Measurements from ENCODE around the gene GIPC3.
A peak's percentile ranks its signal among the peaks of the same experiment; 100 is the strongest.
"Not testable (repeated sequence)": the region's sequence is repeated elsewhere in the genome, so short reads cannot be mapped to it uniquely, and the experiment has no call there.

The GIPC3 gene

GRCh38 chr19:3551792-3552095 lies 33.5 kb upstream of the GIPC3 start:
- no peak for DNase-seq

- no peak for DNase-seq
Observed at GRCh38 chr19:3554254-3555083, 30.8 kb upstream of the GIPC3 start.

- DNase-seq, result no peak
Observed at GRCh38 chr19:3555653-3556422, 29.4 kb upstream of the GIPC3 start.

DNA sequence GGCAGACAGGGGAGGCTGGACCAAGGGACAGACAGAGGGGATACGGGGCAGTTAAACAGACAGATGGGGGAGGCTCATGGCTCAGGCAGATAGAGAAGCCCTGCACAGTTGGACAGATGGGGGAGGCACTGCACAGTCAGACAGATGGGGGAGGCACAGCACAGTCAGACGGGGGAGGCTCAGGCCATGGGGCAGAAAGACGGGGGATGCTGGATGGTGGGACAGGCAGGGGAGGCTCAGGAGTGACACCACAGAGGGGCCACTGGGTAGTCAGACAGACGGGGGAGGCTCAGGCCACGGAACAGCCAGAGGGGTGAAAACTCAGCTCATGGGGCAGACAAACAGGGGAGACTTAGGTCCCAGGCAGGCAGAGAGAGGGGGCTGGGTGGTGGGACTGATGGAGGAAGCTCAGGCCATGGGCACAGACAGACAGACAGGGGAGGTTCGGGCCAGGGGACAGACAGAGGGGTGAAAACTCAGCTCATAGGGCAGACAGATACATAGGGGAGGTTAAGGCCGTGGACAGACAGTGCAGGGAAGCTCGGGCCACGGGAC lies 28.8 kb upstream of the GIPC3 start:
- DNase-seq, result no peak

DNA sequence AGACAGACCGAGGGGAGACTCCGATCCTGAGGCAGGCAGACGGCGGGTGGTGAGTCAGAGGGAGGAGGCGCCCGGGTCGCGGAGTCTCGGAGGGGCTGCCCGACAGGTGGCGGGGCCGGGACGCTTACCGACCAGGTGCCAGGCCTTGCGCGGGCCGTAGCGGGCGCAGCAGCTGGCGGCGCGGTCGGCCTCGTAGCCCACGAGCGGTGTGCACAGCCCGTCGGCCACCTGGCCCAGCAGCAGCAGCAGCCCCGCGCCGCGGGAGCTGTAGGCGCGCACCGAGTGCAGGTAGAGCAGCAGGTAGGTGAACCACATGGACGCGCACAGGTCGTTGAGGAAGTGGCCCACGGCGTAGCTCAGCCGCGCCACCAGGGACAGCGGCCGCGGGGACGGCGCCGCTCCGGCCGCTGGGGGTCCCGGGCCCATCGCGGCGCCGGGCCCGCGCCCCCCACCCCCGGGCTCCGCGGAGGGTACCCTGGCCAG lies 28.3 kb upstream of the GIPC3 start:
- no peak for DNase-seq

DNA sequence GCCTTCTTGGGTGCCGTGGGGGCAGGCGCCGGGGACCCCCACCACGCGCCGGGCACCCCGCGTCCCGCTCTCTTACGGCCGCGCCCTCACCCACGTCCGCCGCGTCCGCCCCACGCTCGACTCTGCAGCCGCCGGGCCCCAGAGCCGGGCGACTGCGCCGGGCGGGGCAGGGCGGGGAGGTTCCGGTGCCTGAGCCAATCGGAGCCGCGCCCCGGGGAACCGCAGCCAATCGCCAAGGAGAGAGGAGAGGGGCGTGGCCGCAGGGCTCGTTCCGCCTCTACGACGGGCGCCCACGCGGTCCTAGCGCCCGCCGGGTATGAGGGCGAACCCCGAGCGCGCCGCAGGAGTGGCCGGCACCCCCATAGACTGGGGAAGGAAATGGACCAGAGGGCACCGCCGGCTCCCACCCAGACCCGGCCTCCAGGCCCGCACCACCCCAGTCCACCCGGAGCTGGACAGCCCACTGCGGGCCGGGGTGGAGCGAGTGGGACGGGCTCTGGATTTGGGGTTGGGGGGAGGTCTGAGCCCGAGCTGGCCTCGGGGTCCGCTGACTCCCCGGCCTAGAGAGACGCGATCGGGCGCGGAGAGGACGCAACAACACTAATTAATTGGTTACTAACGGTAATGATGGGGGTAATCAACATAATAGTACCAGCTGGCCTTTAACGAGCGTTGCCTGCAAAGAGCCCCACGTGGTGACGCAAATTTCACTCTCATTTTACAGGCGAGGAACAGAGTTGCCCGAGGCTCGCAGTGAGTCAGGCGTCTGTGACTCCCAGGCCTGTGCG lies 27.6 kb upstream of the GIPC3 start, which contains the start of gene MFSD12:
Gene MFSD12, minus strand, starts transcription at position 126 of the 788 bp plus-strand sequence. CDS start 183 bp downstream, outside the sequence.
- peak; percentile 83 for DNase-seq

DNA sequence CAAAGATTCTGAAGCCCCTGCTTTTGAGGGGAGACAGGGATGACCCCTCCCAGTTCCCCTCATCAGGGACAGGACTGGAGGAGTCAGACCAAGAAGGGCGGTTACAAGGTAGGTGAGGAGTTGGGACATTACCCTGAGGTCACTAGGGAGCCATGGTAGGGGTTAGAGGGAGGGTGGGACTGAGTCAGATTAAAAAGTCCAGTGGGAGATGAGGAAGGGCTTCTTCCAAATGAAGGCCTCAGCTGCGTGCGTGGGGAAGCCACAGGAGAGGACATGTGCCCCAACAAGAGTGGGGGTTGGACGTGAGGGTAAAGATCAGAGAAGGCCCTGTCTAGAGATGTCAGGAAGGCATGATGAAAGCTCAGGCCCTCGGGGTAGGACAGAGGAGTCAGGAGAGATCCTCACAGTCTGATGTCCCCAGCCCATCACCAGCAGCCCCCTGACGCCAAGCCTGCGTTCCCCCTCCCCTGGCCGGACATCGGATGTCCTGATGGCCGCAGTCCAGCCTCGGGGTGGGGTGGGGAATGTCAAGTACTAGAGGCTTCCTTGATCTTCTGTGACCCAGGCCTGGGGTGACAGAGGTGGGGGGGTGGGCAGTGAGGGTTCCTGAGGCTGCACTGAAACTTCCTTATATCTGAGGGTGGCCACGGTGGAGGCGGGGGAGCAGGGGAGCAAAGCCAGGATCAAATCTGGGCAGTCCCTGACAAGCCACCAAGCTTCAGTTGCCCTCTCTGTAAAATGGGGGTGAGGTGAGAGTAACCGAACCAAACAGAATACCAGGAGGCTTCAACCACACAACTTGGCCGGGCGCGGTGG lies 21.4 kb upstream of the GIPC3 start:
- no peak for DNase-seq

GRCh38 chr19:3565139-3565538 lies 20.1 kb upstream of the GIPC3 start:
- no peak for DNase-seq

GRCh38 chr19:3570042-3570441 lies 15.2 kb upstream of the GIPC3 start:
- not testable (repeated sequence) for DNase-seq

- no peak for DNase-seq
Observed at GRCh38 chr19:3570606-3571011, 14.7 kb upstream of the GIPC3 start.

GRCh38 chr19:3572132-3572854 lies 13.0 kb upstream of the GIPC3 start:
- peak; percentile 94 for DNase-seq

DNA sequence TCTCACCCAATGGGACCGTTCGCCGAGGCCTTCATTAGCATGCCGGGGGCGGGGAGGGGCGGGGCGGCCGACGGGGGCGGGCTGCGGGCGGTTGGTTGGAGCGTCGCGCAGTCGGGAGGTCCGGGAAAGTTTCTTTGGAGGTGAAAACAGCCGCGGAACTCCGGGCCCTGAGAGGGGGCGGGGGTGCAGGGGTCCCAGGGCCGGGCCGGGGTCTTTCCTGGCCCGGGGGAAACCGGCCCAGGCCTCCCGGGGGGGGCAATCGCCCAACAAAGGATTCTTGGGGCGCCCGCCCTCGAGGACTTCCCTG lies 12.5 kb upstream of the GIPC3 start, which contains the start of gene HMG20B:
Gene HMG20B, plus strand, starts transcription at position 90 of the 307 bp plus-strand sequence. CDS start 366 bp downstream, outside the sequence.
- no peak for DNase-seq

DNA sequence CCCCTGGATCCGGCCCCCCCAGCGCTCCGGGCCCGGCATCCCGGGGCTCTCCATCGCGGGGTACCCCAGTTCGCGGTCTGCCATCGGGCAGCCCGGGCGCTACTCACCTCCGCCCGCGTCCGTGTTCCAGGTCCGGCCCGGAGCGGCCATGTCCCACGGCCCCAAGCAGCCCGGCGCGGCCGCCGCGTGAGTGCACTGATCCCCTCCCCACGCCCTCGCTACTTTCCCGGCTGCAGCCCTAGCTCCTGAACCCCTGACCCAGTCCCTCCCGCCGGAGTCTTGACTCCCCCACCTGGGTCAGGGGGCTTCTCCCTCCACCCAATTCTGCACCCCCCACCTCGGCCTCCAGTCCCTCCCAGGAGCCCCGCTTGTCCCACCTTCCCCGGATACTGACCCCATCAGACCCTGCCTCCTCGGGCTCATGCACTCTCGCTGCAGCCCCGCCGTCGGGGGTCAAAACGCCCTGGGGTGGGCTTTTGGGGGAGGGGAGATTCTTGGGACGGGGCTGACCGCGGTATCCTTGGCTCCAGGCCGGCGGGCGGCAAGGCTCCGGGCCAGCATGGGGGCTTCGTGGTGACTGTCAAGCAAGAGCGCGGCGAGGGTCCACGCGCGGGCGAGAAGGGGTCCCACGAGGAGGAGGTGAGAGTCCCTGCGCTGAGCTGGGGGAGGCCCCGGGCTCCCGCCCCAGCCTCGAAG lies 12.0 kb upstream of the GIPC3 start:
- no peak for DNase-seq

- peak; percentile 39 for DNase-seq
Observed at GRCh38 chr19:3573858-3574637, 11.2 kb upstream of the GIPC3 start.

DNA sequence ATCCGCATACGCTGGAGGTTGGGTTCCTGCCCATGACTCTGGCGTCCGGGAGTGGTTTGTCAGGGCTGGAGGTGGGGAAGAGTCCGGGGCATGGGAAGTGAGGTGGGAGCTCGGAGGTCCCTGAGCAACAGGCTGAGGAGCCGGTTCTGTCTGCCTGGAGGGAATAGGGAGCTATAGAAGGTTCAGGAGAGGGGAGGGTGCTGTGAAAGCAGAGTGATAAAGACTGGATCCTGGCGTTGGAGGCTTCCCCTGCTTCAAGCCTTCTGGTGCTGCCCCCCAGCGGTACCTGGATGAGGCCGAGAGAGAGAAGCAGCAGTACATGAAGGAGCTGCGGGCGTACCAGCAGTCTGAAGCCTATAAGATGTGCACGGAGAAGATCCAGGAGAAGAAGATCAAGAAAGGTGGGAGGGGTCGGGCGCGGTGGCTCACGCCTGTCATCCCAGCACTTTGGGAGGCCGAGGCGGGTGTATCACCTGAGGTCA lies 10.0 kb upstream of the GIPC3 start:
- peak; percentile 28 for DNase-seq

DNA sequence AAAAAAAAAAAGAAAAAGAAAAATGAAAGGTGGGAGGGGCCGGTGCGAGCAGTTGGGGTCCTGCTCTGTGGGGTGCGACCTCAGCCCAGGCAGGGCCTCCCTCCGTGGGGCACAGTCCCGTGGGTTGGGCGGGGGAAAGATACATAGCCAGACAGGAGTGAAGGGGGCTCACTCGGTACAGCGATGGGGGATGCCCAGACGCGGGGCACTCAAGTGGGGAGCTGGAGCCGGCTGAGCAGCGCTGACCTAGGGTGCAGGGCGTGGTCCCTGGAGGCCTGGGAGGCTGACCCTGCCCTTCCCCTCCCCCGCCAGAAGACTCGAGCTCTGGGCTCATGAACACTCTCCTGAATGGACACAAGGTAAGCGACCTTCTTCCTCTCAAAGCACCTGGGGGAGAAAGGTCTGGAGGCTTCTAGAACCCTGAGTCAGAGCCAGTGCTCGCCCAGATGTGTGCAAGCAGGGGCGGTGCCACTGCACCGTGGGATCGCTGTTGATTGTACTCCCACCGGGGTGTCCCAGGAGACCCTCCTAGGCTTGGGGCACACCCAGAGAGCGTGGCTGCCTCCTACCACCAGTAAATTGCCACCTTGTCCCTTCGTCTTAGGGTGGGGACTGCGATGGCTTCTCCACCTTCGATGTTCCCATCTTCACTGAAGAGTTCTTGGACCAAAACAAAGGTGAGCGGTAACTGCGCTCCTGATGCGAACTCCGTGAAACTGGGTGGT lies 9.2 kb upstream of the GIPC3 start:
- no peak for DNase-seq

GRCh38 chr19:3576696-3577443 lies 8.4 kb upstream of the GIPC3 start:
- DNase-seq, result no peak

DNA sequence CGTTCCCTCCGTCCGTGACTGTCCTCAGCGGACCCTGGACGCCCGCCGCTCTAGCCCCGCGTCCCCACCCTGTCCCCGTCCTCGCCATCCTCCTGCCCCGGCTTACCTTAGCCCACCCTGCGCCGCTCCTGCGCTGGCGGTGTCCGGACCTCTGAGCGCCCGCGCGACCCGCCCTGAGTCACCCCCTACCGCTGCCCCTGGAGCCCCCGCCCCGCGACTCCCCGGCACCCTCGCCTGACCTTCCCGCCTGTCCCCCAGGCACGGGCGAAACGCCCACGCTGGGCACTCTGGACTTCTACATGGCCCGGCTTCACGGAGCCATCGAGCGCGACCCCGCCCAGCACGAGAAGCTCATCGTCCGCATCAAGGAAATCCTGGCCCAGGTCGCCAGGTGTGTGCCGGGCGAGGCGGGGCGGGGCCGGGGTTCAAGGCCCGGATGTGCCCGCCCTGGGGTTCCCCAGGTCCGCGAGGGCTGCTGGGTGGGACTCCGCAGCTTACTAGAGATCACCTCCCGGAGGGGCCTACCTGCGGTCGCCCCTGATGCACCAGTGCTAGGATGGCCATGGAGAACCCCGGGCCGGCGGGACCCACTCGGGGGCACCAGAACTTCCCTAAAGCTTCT lies 7.4 kb upstream of the GIPC3 start:
- no peak for DNase-seq
